Activated T-helper 1 cell treated with Interleukin-2 at 50 U/mL for 16 hours (primary cell): ENCODE measurements around the gene CFAP107.
"Not testable (repeated sequence)": the region's sequence is repeated elsewhere in the genome, so short reads cannot be mapped to it uniquely, and the experiment has no call there.

Experiments
- DNase-seq: peaks from one replicate; pipeline ENCODE4 v3.0.0-alpha.2; 2020; ENCODE audit warnings: low read depth

Gene CFAP107, protein sequence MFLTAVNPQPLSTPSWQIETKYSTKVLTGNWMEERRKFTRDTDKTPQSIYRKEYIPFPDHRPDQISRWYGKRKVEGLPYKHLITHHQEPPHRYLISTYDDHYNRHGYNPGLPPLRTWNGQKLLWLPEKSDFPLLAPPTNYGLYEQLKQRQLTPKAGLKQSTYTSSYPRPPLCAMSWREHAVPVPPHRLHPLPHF

DNA sequence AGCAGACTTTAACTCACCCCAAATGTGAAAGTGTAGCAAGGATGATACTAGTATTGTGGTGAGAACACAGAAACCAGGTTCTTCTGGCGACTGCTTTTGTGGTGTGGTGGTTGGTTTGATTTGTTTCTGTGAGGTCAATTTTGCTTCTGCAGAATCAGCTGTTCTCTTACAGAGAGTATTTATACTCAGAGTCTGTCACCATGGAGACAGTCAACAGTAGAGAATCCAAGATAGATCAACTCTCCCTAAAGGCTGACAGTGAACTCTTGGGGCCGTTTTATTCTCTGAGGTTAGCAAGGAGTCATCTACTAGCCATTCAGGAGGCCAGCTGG is at the start of gene CFAP107:
Gene CFAP107, plus strand, starts transcription at position 209 of the 332 bp plus-strand sequence. CDS start 231 bp downstream, outside the sequence.
- no peak for DNase-seq

DNA sequence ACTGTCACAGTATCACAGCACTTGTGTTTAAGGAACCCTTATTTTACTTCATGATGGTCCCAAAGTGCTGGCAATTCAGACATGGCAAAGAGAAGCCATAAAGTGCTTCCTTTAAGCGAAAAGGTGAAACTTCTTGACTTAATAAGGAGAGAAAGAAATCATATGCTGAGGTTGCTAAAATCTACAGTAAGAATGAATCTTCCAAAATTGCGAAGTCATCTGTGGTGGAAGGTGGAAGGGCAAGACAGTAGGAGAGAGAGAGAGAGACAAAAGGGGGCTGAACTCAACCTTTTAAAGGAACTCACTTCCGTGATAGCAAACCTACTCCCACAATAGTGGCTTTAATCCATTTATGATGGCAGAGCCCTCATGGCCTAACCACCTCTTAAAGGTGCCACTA is 49.3 kb upstream of the CFAP107 start:
- DNase-seq, result no peak

DNA sequence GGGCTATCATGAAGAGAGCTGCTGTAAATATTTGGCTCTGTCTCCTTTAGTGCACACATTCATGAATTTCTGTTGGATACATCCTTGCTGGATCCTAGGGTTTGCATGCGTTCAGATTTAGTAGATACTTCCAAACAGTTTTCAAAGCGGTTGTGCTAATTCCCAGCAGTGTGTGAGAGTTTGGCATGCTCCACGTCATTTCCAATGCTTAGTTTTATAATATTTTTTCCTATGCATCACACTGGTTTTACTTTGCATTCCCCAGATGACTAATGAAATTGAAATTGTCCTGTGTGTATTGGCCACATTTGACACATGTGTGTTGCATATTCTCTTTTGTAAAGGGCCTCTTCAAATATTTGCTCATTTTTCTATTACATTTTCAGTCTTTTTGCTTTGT is 48.6 kb upstream of the CFAP107 start:
- no peak for DNase-seq

DNA sequence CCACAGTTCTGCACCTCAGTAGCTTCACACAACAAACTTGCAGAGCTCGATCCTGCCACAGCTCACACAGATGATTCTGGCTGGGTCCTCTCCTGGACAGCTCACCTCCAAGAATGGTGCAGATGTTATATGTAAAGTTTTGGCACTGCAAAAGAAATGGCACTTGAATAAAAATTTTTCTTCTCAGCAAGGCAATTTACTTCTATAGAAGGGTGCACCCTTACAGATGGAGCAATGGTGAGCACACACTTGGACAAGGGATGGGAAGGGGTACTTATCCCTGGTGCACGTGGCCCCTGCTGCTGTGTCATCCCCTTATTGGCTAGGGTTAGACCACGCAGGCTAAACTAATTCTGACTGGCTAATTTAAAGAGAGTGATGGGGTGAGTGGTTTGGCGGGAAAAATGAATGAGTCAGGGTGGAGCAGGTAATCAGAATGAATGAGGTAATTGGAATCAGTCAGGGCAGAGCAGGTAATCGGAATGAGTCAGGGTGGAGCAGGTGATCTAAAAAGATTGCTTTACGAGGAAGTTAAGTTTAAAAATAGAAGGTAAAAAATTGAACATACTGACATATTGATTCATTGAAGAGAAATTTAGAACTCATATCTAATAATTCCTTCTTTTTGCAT is 42.1 kb upstream of the CFAP107 start:
- no peak for DNase-seq

DNA sequence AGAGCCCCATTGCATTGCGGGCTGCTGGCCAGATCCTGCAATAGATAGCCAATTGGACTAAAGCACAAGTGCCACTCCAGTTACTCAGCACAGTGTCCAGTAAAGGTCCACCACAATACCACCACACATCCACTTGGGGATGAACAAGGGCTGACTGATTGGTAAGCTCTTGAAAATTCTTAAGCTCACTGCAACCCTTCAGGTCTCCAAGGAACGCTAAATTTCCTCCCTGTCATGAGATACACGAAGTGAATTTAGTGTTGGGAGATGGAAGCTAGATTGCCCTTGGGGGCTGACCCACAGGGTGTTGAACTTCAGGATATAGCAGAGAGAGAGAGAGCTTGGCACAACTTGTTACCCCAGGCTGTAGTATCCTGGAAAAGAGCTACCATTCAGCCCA is 39.9 kb upstream of the CFAP107 start:
- DNase-seq, result no peak

DNA sequence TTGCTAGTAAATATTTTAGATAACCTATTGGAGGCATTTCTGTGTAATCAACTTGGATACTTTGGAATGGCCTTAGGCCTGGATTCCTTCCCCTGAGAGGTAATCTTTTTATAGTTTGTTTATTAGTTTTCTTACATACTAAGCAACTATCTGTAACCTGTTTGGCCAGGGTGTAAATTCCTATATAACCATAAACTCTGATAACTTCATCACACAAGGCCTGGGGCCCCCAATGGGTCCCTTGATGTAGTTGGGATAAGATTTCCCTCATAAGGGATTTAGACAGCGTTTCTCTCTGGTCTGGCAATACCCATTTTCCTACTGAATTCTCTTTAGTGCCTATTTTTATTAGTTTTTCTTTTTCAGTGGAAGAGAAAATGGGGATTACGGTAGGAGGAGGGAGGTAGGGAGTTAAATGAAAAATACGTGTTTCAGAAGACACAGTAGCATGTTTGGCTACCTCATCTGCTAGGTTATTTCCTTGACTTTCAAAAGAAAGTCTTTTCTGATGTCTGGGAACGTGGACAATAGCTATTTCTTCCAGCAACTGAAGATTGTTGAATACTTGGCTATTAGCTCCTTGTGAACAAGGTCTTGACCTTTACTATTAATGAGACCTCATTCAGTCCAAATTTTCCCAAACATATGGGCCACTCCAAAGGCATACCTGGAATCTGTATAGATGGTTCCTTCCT is 37.5 kb upstream of the CFAP107 start:
- DNase-seq, result no peak

DNA sequence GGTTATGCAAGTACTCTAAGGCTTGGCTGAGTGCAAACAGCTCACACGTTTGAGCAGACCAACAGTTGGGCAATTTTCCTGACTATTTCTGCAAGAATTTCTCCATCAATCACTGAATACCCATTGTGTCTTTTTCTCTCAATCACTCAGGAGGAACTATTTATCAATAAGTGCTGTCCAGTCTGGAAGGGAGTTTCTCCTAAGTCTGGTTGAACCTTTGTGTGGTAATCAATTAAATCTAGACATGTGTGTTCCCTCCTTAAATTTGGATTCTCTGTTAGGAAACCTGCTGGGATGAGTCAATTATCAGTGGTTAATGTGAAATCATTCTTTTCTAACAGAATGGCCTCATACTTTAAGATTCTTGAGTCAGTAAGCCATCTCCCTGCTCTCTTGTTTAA is 36.9 kb upstream of the CFAP107 start:
- no peak for DNase-seq

DNA sequence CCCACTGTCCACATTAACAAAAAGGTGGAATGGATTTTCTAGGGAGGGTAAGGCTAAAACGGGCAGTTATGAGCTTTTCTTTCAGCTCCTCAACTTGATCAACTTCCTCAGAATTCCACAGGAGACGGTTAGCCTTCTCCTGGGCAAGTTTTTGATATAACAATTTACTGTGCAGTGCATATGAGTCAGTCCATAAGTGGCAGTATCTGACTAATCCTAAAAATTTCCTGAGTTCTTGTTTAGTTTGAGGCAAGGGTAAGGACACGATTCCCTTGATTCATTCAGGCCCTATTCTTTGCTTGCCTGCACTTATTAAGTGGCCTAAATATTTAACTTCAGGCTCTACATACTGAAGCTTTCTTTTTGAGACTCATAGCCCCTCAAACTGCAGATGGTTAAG is 36.3 kb upstream of the CFAP107 start:
- DNase-seq, result no peak

DNA sequence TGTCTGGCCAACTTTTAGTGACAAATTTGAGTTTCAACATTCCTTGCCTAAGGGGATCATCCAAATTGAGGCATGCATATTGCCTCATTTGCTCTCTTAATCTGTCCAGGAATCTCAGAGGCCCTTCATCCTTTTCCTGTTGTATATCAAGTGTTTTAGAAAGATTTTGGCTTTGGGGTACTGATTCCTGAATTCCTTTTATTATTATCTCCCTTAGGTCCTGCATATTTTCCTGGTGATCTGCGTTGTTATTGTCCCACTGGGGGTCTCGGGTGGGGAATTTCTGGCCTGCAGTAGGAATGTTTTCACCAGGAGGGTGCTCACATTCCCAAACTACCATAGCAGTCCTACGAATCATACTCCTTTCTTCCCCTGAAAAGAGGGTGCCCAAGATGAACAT is 34.5 kb upstream of the CFAP107 start:
- no peak for DNase-seq

DNA sequence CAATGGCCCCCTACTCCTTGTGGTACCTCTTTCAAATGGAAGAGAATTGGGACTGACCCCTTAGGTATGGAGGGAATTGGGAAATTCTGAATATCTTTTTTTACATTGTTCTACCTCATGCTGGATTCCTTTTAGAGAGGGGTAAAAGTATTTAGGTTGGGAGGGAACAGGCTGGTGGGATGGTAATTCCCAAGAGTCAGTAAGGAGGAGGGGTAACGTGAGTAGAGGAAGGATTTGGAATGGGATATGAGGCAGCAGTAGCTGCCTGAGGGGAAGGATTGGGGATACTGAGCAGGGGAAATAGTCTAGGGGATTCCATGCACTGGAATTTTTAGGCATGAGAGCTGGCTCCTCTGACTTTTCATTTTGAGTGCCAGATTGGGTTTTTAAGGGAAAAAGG is 33.9 kb upstream of the CFAP107 start:
- DNase-seq, result no peak

DNA sequence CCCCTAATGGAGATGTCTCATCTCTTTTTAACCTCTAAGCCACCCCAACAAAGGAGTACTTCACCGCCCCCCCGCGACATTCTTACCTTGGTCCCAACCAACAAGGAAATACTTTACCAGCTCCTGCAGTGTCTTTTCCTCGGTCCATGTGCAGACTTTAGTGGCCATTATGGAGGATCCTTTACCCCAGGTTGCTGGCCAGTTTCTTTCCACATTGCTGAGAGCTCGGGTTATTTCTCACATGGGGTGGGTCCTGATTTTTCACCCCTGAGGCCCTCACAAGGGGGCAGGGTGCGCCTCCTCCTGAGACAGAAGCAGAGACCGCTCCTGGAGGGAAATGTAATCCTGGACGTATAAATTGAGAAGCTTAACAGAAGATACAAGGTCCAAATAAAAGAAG is 33.1 kb upstream of the CFAP107 start:
- DNase-seq, result no peak

DNA sequence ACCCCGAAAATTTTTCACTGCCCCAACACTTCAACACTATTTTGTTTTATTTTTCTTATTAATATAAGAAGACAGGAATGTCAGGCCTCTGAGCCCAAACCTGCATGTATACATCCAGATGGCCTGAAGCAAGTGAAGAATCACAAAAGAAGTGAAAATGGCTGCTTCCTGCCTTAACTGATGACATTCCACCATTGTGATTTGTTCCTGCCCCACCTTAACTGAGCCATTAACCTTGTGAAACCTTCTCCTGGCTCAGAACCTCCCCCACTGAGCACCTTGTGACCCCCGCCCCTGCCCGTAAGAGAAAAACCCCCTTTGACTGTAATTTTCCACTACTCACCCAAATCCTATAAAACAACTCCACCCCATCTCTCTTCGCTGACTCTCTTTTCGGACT is 32.3 kb upstream of the CFAP107 start:
- not testable (repeated sequence) for DNase-seq

DNA sequence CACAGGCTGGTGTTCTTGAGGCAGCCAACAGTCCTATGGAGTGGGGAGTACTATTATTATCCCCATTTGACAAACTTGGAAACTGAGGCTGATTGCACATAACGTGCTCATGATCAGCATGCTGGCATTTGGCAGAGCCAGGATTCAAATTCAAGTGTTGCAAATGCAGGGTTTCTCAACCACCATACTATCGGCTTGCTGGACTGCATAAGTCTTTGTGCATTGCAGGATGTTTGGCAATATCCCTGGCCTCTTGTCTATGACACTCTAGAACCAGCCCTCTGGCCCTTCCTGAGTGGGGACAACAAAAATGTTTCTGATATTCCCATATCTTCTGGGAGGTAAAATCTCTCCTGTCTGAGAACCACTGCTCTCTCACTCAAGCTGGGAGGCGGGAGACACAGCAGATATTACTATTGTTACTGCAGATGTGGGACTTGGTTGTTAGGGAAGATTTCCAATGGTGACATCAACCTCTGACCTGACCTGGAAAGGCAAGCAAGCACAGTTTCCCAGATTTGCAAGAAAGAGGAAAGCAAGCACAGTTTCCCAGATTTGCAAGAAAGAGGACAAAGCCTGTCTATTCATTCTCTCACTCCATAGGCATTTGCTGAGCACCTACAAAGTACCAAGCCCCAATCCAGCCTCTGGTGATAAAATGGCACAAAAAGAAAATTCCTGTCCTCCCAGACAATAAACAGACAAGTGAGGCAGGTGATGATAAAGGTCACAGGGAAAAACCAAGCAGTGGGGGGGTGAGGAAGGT is 31.1 kb upstream of the CFAP107 start:
- no peak for DNase-seq

DNA sequence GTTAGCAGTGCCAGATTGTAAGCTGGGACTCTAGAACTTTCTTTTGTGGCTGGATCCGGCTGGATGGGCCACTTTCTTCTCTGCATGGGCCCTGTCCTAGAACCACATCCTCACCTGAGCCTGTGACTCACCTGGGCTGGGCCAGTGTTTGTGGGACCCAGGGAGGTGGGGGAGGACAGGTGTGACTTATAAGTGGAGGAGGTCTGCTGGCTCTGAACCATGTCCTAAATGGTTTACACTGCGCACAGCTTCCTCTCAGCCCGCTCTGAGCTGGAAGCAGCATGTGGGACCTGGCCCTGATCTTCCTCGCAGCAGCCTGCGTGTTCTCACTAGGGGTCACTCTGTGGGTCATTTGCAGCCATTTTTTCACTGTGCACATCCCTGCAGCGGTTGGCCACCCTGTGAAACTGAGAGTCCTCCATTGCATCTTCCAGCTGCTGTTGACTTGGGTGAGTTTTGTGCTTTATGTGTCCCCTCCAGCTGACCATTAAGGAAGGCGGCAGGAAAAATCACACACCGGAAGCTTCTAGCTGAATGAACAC is 30.0 kb upstream of the CFAP107 start, which contains the start of gene AADACL3:
Gene AADACL3, plus strand, starts transcription at position 215 of the 542 bp plus-strand sequence. Its CDS starts 67 bp downstream, at position 282.
- DNase-seq, result no peak

DNA sequence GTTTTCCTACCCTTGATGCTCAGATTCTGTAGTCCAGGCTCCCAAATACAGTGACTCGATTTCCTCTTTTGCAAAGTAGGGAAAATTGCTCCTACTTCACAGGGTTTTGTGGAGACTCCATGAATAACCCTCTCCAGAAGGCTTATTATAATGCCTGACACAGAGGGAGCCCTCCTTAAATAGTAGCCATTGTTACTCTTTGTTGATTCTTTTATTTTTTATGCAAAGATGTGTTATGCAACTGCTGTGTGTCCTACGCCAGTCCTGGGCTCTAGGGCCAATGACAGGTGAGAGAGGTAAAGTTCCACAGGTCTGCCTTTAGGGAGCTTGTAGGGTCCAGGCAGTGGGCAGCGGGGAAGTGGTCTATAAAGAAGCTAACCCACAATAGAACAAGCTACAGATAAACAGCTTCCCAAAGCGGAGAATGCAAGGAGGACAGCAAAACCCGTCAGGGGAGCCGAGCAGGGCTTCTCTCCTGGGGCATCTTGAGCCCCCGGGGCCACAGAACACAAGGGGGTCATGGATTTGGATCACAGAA is 28.6 kb upstream of the CFAP107 start:
- no peak for DNase-seq

DNA sequence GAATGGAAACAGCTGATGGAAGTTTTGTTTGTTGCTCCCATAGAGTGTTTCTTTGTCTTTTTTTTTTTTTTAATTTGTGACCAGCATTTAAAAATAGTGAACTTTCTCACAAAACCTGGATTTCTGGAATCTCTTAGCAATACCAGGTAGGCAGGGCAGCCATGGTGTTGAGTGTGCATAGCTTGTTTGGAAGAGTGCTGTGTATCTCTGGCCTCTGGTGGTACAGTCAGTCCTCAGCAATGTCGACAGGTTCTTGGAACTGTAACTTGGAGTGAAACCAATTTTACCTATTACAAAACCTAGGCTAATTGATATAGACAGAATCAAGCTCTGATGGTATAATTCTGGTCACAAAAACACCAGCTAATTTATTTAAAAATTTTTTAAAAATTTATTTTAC is 23.4 kb upstream of the CFAP107 start:
- DNase-seq, result no peak

DNA sequence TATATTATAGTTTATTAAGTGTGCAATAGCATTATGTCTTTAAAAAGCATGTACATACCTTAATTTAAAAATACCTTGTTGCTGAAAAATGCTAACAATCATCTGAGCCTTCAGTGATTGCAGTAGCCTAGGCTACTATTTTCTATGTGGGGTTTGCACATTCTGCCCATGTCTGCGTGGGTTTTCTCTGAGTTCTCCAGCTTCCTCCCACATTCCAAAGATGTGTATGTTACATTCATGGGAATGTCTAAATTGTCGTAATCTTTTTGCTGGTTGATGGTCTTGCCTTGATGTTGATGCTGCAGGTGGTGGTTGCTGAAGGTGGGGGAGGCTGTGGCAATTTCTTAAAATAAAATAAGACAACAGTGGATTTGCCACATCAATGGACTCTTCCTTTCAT is 17.6 kb upstream of the CFAP107 start:
- no peak for DNase-seq

DNA sequence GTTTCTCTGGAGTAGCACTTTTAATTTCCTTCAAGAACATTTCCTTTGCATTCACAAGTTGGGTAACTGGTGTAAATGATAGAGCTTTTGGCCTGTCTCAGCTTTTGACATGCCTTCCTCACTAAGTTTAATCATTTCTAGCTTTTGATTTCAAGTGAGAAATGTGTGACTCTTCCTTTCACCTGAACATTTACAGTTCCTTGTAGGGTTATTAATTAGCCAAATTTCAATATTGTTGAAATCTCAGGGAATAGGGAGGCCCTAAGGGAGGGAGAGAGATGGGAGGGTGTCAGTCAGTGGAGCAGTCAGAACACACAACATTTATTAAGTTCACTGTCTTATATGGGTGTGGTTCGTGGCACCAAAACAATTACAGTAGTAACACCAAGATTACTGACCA is 15.8 kb upstream of the CFAP107 start:
- no peak for DNase-seq

DNA sequence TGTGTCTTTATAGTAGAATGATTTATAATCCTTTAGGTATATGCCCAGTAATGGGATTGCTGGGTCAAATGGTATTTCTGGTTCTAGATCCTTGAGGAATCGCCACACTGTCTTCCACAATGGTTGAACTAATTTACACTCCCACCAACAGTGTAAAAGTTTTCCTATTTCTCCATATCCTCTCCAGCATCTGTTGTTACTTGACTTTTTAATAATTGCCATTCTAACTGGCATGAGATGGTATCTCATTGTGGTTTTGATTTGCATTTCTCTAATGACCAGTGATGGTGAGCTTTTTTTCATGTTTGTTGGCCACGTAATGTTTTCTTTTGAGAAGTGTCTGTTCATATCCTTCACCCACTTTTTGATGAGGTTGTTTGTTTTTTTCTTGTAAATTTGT is 14.9 kb upstream of the CFAP107 start:
- not testable (repeated sequence) for DNase-seq

DNA sequence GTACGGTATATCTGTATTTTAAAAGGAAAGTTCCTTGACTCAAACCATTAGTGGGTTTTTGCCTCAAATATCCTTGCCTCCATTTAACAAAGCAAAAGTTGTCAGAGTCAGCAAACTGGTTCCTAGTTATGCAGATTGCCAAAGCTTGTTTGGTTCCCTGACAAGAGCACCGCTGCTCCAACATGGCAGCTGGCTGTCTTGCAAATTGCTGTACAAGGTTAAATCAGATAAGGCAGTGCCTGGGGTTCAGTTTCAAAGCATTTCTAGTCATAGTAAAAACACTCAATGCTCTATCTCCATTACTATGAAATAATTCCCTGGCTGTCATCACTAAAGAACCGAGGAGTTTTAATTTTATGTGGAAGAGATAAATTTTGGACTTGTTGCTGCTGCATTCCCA is 11.3 kb upstream of the CFAP107 start:
- DNase-seq, result no peak

DNA sequence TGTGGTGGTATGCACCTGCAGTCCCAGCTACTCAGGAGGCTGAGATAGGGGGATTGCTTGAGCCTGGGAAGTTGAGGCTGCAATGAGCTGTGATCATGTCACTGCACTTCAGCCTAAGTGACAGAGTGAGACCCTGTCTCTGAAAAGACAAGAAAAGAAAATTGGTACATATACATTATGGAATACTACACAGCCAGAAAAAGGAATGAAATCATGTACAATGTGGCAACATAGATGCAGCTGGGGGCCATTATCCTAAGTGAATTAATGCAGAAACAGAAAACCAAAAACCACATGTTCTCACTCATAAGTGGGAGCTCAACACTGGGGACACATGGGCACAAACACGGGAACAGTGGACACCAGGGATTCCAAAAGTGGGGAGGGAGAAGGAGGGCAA is 7.1 kb upstream of the CFAP107 start:
- no peak for DNase-seq

DNA sequence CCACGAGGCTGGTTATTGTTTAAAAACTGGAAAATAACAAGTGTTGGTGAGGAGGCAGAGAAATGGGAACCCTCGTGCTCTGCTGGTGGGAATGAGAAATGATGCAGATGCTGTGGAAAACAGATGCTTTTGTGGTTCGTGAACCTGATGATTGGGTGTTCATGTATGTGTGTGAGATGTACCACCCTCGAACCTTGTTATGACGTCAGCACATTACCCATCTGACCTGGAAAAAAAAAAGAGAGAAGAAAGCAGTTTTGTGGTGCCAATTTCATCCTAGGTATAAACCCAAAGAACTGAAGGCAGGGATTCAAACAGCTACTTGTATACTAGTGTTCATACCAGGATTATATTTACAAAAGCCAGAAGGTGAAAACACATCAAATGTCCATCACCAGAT is 6.4 kb upstream of the CFAP107 start:
- DNase-seq, result no peak
